Uterus (tissue), 4 donors: Measurements from ENCODE around the gene APOBEC3A. TPM values are rescaled to one million over a fixed set of nuclear protein-coding genes. Genes with fewer than 3 reads are reported as not detected.

Source experiments
- DNase-seq, 2 donors: peaks; one replicate each; pipeline ENCODE4 v3.0.0-alpha.2; 2019 to 2020
- H3K27ac ChIP-seq, 2 donors: fragments of 200-600 bp; sonication (generic); 1 replicate in 1 of 2; 2 replicates in 1 of 2; pipeline ENCODE4 v1.5.1; 2016 to 2018
- H3K27me3 ChIP-seq, 2 donors: fragments of 200-600 bp; sonication (generic); one replicate each; pipeline ENCODE4 v1.5.1; 2018 to 2019; ENCODE audit warnings: control low read depth in 1 of 2
- H3K36me3 ChIP-seq, 2 donors: fragments of 200-600 bp; sonication (generic); one replicate each; pipeline ENCODE4 v1.5.1; 2019; ENCODE audit warnings: control low read depth in 1 of 2
- H3K4me1 ChIP-seq, 2 donors: fragments of 200-600 bp; sonication (generic); one replicate each; pipeline ENCODE4 v1.5.1; 2018 to 2019; ENCODE audit warnings: control low read depth in 1 of 2
- H3K4me3 ChIP-seq, 2 donors: fragments of 200-600 bp; sonication (generic); 1 replicate in 1 of 2; 2 replicates in 1 of 2; pipeline ENCODE4 v1.5.1; 2018 to 2019; ENCODE audit warnings: mild to moderate bottlenecking in 1 of 2
- H3K9me3 ChIP-seq, 2 donors: fragments of 200-600 bp; sonication (generic); one replicate each; pipeline ENCODE4 v1.5.1; 2019; ENCODE audit warnings: control low read depth in 1 of 2
- POLR2A ChIP-seq, 2 donors: fragments of 450-650 bp; IDR thresholded peaks; one replicate each; pipeline ENCODE4 v1.6.1; 2016; ENCODE audit warnings: antibody characterized with exemption in 2 of 2, mild to moderate bottlenecking in 1 of 2, moderate library complexity in 1 of 2
- intact Hi-C: fragments of 100-400 bp; cut with DNase I; formaldehyde crosslinking; loops from one replicate; pipeline ENCODE4 v1.15.1; 2023; ENCODE audit warnings: low total_unique reads
- total RNA-seq, 4 donors: library from RNA; depleted of rRNA in 3 of 4; stranded (reverse); fragments of >200 nt in 3 of 4; gene quantifications; one replicate each; pipeline versions ENCODE4 v1.1.0 to v1.2.4, GENCODE V29; 2014 to 2023
- TF ChIP-seq, protein P1 (sequence below), 4 experiments: fragments of 200-600 bp in 2 of 4; fragments of 450-650 bp in 2 of 4; sonication (generic) in 2 of 4; IDR thresholded peaks; one replicate each; pipeline ENCODE4 v1.5.1; 2016 to 2019; ENCODE audit warnings: antibody characterized with exemption in 4 of 4, mild to moderate bottlenecking in 2 of 4, moderate library complexity in 1 of 4
- donor health status: DM: yes; HTN: yes; CAD: no.

The APOBEC3A gene
- total RNA-seq, 4 donors from 2014 or later: not detected

DNA sequence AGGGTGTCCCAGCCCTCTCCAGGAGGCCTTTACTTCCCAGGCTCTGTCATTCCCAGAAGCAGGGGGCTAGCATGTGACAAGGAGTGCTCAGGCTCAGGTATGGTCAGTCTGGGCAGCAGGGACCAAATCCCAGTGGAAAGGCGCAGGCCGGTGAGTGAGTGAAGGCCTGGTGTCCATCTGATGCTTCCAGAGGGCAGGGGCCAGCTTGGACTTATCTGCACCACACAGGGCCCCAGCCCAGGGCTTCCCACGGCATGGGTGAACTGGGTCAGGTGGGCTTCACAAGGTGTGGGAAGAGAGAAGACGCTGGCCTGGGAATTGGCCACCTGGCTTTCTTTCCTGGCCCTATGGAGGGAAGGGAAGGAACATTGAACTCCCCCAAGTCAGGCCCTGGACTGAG, 20.4 kb upstream of the APOBEC3A start:
- no peak for DNase-seq
- Histone ChIP-seq H3K27me3 (no peaks in the 10 kb centered on the region), H3K4me3 (no peak overlapping the region), H3K27ac (no peak overlapping the region), H3K9me3 (no peaks in the 10 kb centered on the region), H3K4me1 (no peaks in the 10 kb centered on the region), H3K36me3 (no peaks in the 10 kb centered on the region)
- TF ChIP-seq, protein P1, sequence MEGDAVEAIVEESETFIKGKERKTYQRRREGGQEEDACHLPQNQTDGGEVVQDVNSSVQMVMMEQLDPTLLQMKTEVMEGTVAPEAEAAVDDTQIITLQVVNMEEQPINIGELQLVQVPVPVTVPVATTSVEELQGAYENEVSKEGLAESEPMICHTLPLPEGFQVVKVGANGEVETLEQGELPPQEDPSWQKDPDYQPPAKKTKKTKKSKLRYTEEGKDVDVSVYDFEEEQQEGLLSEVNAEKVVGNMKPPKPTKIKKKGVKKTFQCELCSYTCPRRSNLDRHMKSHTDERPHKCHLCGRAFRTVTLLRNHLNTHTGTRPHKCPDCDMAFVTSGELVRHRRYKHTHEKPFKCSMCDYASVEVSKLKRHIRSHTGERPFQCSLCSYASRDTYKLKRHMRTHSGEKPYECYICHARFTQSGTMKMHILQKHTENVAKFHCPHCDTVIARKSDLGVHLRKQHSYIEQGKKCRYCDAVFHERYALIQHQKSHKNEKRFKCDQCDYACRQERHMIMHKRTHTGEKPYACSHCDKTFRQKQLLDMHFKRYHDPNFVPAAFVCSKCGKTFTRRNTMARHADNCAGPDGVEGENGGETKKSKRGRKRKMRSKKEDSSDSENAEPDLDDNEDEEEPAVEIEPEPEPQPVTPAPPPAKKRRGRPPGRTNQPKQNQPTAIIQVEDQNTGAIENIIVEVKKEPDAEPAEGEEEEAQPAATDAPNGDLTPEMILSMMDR (IDR thresholded peaks at IDR 0.05): no peak
- no peak for TF ChIP-seq POLR2A (IDR thresholded peaks at IDR 0.05)
- intact Hi-C loops: no loop called here

DNA sequence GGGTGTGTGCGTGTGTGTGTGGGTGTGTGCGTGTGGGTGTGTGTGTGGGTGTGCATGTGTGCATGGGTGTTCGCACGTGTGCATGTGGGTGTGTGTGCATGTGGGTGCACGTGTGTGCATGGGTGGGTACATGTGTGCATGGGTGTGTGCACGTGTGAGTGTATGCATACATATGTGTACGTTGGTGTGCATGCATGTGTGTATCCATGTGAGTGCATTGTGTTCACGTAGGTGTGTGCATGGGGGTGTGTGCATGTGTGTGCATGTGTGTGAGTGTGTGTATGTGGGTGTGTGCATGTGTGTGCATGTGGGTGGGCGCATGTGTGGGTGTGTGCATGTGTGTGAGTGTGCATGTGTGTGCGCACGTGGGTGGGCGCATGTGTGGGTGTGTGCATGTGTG, 19.9 kb upstream of the APOBEC3A start:
- intact Hi-C loops: no loop called here
- Histone ChIP-seq H3K36me3 (no peaks in the 10 kb centered on the region), H3K27ac (no peak overlapping the region), H3K4me3 (no peak overlapping the region), H3K9me3 (no peaks in the 10 kb centered on the region), H3K27me3 (no peaks in the 10 kb centered on the region), H3K4me1 (no peaks in the 10 kb centered on the region)
- no peak for TF ChIP-seq POLR2A (IDR thresholded peaks at IDR 0.05)
- TF ChIP-seq, protein P1 (IDR thresholded peaks at IDR 0.05): no peak
- no peak for DNase-seq

DNA sequence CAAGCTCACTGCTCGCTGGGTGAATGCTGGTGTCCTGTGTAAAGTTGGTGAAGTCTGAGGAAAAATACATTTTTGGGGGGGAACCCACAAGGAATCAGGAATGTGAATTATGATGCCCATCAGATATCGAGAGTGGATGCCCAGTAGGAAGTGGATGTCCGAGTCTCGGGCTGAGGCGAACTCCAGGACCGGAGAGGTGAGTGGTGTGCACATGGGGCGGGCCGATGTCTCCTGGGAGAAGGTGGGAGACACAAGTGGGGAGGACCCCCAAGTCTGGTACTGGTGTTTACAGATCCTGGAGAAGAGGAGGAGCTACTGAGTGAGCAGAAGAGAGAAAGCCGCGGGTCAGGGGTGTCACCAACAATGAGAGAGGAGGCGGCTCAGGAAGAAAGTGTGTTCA, 19.2 kb upstream of the APOBEC3A start:
- Histone ChIP-seq H3K4me1 (no peaks in the 10 kb centered on the region), H3K36me3 (no peaks in the 10 kb centered on the region), H3K27me3 (no peaks in the 10 kb centered on the region), H3K27ac (no peak overlapping the region), H3K4me3 (no peak overlapping the region), H3K9me3 (no peaks in the 10 kb centered on the region)
- intact Hi-C loops: no loop called here
- no peak for DNase-seq
- TF ChIP-seq, protein P1 (IDR thresholded peaks at IDR 0.05): no peak
- no peak for TF ChIP-seq POLR2A (IDR thresholded peaks at IDR 0.05)

DNA sequence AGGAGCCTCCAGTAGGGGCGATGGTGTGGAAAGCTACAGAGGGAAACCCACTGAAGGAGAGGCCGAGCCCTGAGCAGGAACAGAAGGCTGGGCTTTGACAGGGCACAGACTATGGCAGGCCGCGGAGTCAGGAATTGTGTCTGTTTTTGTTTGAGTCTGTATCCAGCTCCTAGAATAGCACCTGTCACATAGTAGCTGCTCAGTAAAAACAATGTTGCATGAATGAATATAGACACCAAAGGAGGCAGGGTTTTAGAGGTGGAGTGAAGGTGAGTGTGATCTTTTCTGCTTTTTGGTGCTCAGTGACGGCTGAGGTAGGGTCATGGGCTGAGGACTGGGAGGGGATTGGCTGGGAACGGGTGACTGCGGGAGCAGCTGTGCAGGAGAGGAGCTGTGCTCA, 18.5 kb upstream of the APOBEC3A start:
- H3K9me3 ChIP-seq: no peaks in the 10 kb centered on the region
- intact Hi-C loops: no loop called here

DNA sequence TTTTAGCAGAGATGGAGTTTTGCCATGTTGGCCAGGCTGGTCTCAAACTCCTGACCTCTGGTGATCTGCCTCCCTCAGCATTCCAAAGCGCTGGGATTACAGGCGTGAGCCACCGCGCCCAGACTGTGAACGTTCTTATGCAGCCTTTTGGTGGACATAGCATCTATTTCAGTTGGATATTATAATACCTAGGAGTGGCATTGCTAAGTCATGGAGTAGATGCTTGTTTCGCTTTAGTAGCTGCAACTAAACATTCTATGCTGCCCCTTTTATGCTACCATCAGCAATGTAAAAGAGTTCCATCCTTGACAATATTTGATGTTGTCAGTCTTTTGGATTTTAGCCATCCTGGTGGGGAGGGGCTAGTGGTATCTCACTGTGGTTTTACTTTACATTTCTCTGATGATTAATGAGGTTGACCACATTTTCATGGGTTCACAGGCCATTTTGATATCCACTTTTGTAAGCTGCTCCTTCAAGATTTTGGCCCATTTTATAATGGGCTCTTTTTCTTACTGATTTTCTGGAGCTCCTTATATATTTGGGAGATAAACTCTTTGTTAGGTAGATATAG, 16.5 kb upstream of the APOBEC3A start:
- H3K9me3 ChIP-seq: no peaks in the 10 kb centered on the region
- TF ChIP-seq POLR2A (IDR thresholded peaks at IDR 0.05): no peak
- TF ChIP-seq, protein P1 (IDR thresholded peaks at IDR 0.05): no peak
- H3K27ac ChIP-seq: no peak overlapping the region
- no peaks in the 10 kb centered on the region for H3K27me3 ChIP-seq
- H3K4me3 ChIP-seq: no peak overlapping the region
- H3K4me1 ChIP-seq: no peaks in the 10 kb centered on the region
- no peaks in the 10 kb centered on the region for H3K36me3 ChIP-seq
- no peak for DNase-seq
- intact Hi-C loops: no loop called here

More for the DNA sequence above, 18.5 kb upstream of the APOBEC3A start:
- Histone ChIP-seq H3K4me1 (no peaks in the 10 kb centered on the region), H3K27ac (no peak overlapping the region), H3K4me3 (no peak overlapping the region), H3K36me3 (no peaks in the 10 kb centered on the region), H3K27me3 (no peaks in the 10 kb centered on the region)
- DNase-seq: no peak
- no peak for TF ChIP-seq POLR2A (IDR thresholded peaks at IDR 0.05)
- TF ChIP-seq, protein P1 (IDR thresholded peaks at IDR 0.05): no peak
